H1 (cell line): Measurements from ENCODE around the gene CYP4V2. TPM values are rescaled to one million over a fixed set of nuclear protein-coding genes. Genes with fewer than 3 reads are reported as not detected.

Experiments
- CHD7 ChIP-seq: fragments of 300-600 bp; sonication (generic); IDR thresholded peaks from 2 replicates; pipeline ENCODE4 v1.7.1; 2012; ENCODE audit warnings: low read length, moderate library complexity, mild to moderate bottlenecking, inconsistent platforms; ENCODE audit not compliant: insufficient replicate concordance
- POLR2AphosphoS5 ChIP-seq: IDR thresholded peaks from 2 replicates; pipeline ENCODE4 v1.6.1; 2011; ENCODE audit warnings: low read depth, low read length
- polyA plus RNA-seq, 7 experiments: library from polyadenylated mRNA; depleted of rRNA in 3 of 7; stranded (reverse) in 5 of 7; unstranded in 2 of 7; fragments of >200 nt in 5 of 7; fragments of 200-250 nt in 2 of 7; gene quantifications; 1 replicate in 5 of 7; 2 replicates in 1 of 7; 4 replicates in 1 of 7; pipeline versions ENCODE4 v1.2.1 to v1.2.3, GENCODE V29; 2011 to 2013; ENCODE audit warnings: missing spikeins in 2 of 7, mixed read lengths in 2 of 7
- total RNA-seq: library from RNA; stranded (reverse); fragmentation: NEBNext Ultra II Directional; extraction: Animal tissue kit (Norgen Biotek cat#: 25700); gene quantifications from 2 replicates; pipeline ENCODE4 v1.2.1, GENCODE V29; 2021

The CYP4V2 gene
- total and polyA plus RNA-seq, 2 of the 8 experiments (the other 6 are each of a cell fraction or from before 2014, with no cell fraction given): 0.65 to 1.0 TPM

- no peak for TF ChIP-seq CHD7
- no peak for TF ChIP-seq POLR2AphosphoS5
- TF ChIP-seq, all 59 proteins: peak for 0
Observed at GRCh38 chr4:186166852-186167512, 24.4 kb upstream of the CYP4V2 start (continued).
